ENCODE data around the gene ERI3.
A peak's percentile ranks its signal among the peaks of the same experiment; 100 is the strongest.

Gene ERI3

GRCh38 chr1:44355582-44356305 is 687 bp upstream of the ERI3 start:
- Histone ChIP-seq H3K36me3 (ENCODE audit: control insufficient read depth, insufficient read depth, low read length) (no peaks in the 10 kb centered on the region), H3K4me3 (replicated peaks; ENCODE audit: low read depth, low read length) (peak overlapping the region; percentile 25; the same call in 1 of the 2 replicates), H3K27me3 (replicated peaks; ENCODE audit: control insufficient read depth, insufficient read depth, low read length) (no peaks in the 10 kb centered on the region)
- DNase-seq (ENCODE audit: extremely low read depth, insufficient read length) = no peak
- TF ChIP-seq CTCF (IDR thresholded peaks at IDR 0.05; ENCODE audit: insufficient read depth, low read length, poor library complexity, severe bottlenecking) = no peak

GRCh38 chr1:44354268-44354839 is 703 bp downstream of the ERI3 start:
- Histone ChIP-seq H3K4me3 (replicated peaks; ENCODE audit: low read depth, low read length) (peak overlapping the region; percentile 82), H3K27me3 (replicated peaks; ENCODE audit: control insufficient read depth, insufficient read depth, low read length) (no peaks in the 10 kb centered on the region), H3K36me3 (ENCODE audit: control insufficient read depth, insufficient read depth, low read length) (no peaks in the 10 kb centered on the region)
- no peak for DNase-seq (ENCODE audit: extremely low read depth, insufficient read length)
- TF ChIP-seq CTCF (IDR thresholded peaks at IDR 0.05; ENCODE audit: insufficient read depth, low read length, poor library complexity, severe bottlenecking) = no peak

- H3K27me3 ChIP-seq (replicated peaks; ENCODE audit: control insufficient read depth, insufficient read depth, low read length) = no peaks in the 10 kb centered on the region
- H3K4me3 ChIP-seq (replicated peaks; ENCODE audit: low read depth, low read length) = no peak overlapping the region
- H3K36me3 ChIP-seq (ENCODE audit: control insufficient read depth, insufficient read depth, low read length) = no peaks in the 10 kb centered on the region
- no peak for TF ChIP-seq CTCF (IDR thresholded peaks at IDR 0.05; ENCODE audit: insufficient read depth, low read length, poor library complexity, severe bottlenecking)
- no peak for DNase-seq (ENCODE audit: extremely low read depth, insufficient read length)
These were observed 1.5 kb downstream of the ERI3 start for GRCh38 chr1:44353604-44354003.

GRCh38 chr1:44351289-44351688 is 3.8 kb downstream of the ERI3 start:
- no peaks in the 10 kb centered on the region for H3K36me3 ChIP-seq (ENCODE audit: control insufficient read depth, insufficient read depth, low read length)
- no peak overlapping the region for H3K4me3 ChIP-seq (replicated peaks; ENCODE audit: low read depth, low read length)
- no peak for DNase-seq (ENCODE audit: extremely low read depth, insufficient read length)
- no peaks in the 10 kb centered on the region for H3K27me3 ChIP-seq (replicated peaks; ENCODE audit: control insufficient read depth, insufficient read depth, low read length)
- no peak for TF ChIP-seq CTCF (IDR thresholded peaks at IDR 0.05; ENCODE audit: insufficient read depth, low read length, poor library complexity, severe bottlenecking)

GRCh38 chr1:44348061-44348485 is 7.0 kb downstream of the ERI3 start:
- H3K36me3 ChIP-seq (ENCODE audit: control insufficient read depth, insufficient read depth, low read length) = no peaks in the 10 kb centered on the region
- TF ChIP-seq CTCF (IDR thresholded peaks at IDR 0.05; ENCODE audit: insufficient read depth, low read length, poor library complexity, severe bottlenecking) = no peak
- H3K27me3 ChIP-seq (replicated peaks; ENCODE audit: control insufficient read depth, insufficient read depth, low read length) = no peaks in the 10 kb centered on the region
- no peak for DNase-seq (ENCODE audit: extremely low read depth, insufficient read length)
- no peak overlapping the region for H3K4me3 ChIP-seq (replicated peaks; ENCODE audit: low read depth, low read length)

Measured in GM06990 (cell line).